CD4-positive, alpha-beta memory T cell (primary cell): ENCODE data around the gene ADCY10. TPM values are rescaled to one million over a fixed set of nuclear protein-coding genes. Genes with fewer than 3 reads are reported as not detected.
A peak's percentile ranks its signal among the peaks of the same experiment; 100 is the strongest.

Source experiments
- CTCF ChIA-PET: fragments of 350-600 bp; sonication (Branson Sonifier 250); formaldehyde crosslinking; loops from one replicate; lab custom pipeline; 2021; ENCODE audit warnings: inconsistent platforms; ENCODE audit not compliant: partially characterized antibody; lab: Charles Lee
- POLR2A ChIA-PET: fragments of 350-600 bp; sonication (Branson Sonifier 250); formaldehyde crosslinking; loops from one replicate; lab custom pipeline; 2021; ENCODE audit not compliant: partially characterized antibody; lab: Charles Lee
- DNase-seq, 5 donors: peaks; one replicate each; pipeline versions ENCODE4 v3.0.0 to v3.0.0-alpha.2; 2020 to 2022; ENCODE audit warnings: mixed read lengths in 1 of 5
- H3K27ac ChIP-seq: one replicate; pipeline ENCODE4 v1.7.0; 2013; ENCODE audit warnings: low read depth, low read length
- H3K27me3 ChIP-seq: 2 replicates; pipeline ENCODE4 v1.7.0; 2013; ENCODE audit warnings: mild to moderate bottlenecking, low read length, moderate library complexity; ENCODE audit not compliant: insufficient read depth
- H3K36me3 ChIP-seq: 2 replicates; pipeline ENCODE4 v1.7.0; 2013; ENCODE audit warnings: mild to moderate bottlenecking, low read length, moderate library complexity; ENCODE audit not compliant: insufficient read depth
- H3K4me1 ChIP-seq: 2 replicates; pipeline ENCODE4 v1.7.0; 2013; ENCODE audit warnings: mild to moderate bottlenecking, low read length, moderate library complexity; ENCODE audit not compliant: insufficient read depth
- H3K4me3 ChIP-seq, 2 donors: one replicate each; pipeline ENCODE4 v1.7.0; 2013; ENCODE audit warnings: low read length in 2 of 2, mild to moderate bottlenecking in 1 of 2
- H3K9me3 ChIP-seq, 2 donors: one replicate each; pipeline ENCODE4 v1.7.0; 2013; ENCODE audit warnings: low read length in 2 of 2, control low read depth in 1 of 2; ENCODE audit not compliant: control insufficient read depth in 1 of 2
- H3K27ac Mint-ChIP-seq, 7 donors: one replicate each; pipeline ENCODE4 v1.8.0; 2020 to 2021; ENCODE audit warnings: mixed read lengths in 7 of 7, mild to moderate bottlenecking in 6 of 7, inconsistent platforms in 3 of 7, moderate library complexity in 3 of 7
- H3K27me3 Mint-ChIP-seq, 2 donors: one replicate each; pipeline ENCODE4 v1.8.0; 2020 to 2021; ENCODE audit warnings: mixed read lengths in 2 of 2
- H3K36me3 Mint-ChIP-seq, 2 donors: one replicate each; pipeline ENCODE4 v1.8.0; 2020 to 2021; ENCODE audit warnings: mixed read lengths in 2 of 2, inconsistent platforms in 1 of 2, mild to moderate bottlenecking in 1 of 2
- H3K4me1 Mint-ChIP-seq, 4 donors: one replicate each; pipeline ENCODE4 v1.8.0; 2020 to 2021; ENCODE audit warnings: mixed read lengths in 4 of 4, mild to moderate bottlenecking in 1 of 4
- H3K4me3 Mint-ChIP-seq, 8 donors: one replicate each; pipeline ENCODE4 v1.8.0; 2020 to 2021; ENCODE audit warnings: mixed read lengths in 8 of 8, mild to moderate bottlenecking in 7 of 8, moderate library complexity in 6 of 8, inconsistent platforms in 3 of 8
- H3K9me3 Mint-ChIP-seq, 8 donors: one replicate each; pipeline ENCODE4 v1.8.0; 2020 to 2021; ENCODE audit warnings: mixed read lengths in 8 of 8, mild to moderate bottlenecking in 5 of 8, inconsistent platforms in 3 of 8, moderate library complexity in 1 of 8
- intact Hi-C: fragments of 100-400 bp; cut with micrococcal nuclease; formaldehyde crosslinking; loops from one replicate; pipeline ENCODE4 v1.15.1; 2023
- polyA plus RNA-seq, 2 donors: library from polyadenylated mRNA; unstranded; fragments of 300-500 nt; fragmentation: Illumina TruSeq; gene quantifications; one replicate each; pipeline ENCODE4 v1.2.3, GENCODE V29; 2021
- total RNA-seq, 2 experiments: library from RNA; stranded (reverse); gene quantifications; one replicate each; pipeline ENCODE4 v1.2.3, GENCODE V29; 2021

Gene ADCY10
- total and polyA plus RNA-seq, 4 experiments from 2014 or later, result 0.61 to 0.96 TPM; not detected in 2

- H3K4me3 ChIP-seq, result no peak overlapping the region
- Mint-ChIP-seq H3K4me1 (peaks cover 4 to 24% (median 13%) of the 10 kb centered on the region in 4 donors), H3K27me3 (peaks cover 2 to 6% of the 10 kb centered on the region in 2 donors), H3K27ac (no peak overlapping the region), H3K4me3 (no peak overlapping the region), H3K9me3 (no peaks in the 10 kb centered on the region), H3K36me3 (no peaks in the 10 kb centered on the region)
- H3K4me1 ChIP-seq, result peaks cover 14% of the 10 kb centered on the region
- no peak overlapping the region for H3K27ac ChIP-seq
- POLR2A ChIA-PET, result no interaction called here
- no peaks in the 10 kb centered on the region for H3K36me3 ChIP-seq
- DNase-seq, result no peak
- intact Hi-C loops, result no loop called here
- no peaks in the 10 kb centered on the region for H3K27me3 ChIP-seq
- CTCF ChIA-PET, result no interaction called here
- H3K9me3 ChIP-seq, result no peaks in the 10 kb centered on the region
These were observed 89.7 kb downstream of the ADCY10 start for GRCh38 chr1:167824163-167824794.

DNA sequence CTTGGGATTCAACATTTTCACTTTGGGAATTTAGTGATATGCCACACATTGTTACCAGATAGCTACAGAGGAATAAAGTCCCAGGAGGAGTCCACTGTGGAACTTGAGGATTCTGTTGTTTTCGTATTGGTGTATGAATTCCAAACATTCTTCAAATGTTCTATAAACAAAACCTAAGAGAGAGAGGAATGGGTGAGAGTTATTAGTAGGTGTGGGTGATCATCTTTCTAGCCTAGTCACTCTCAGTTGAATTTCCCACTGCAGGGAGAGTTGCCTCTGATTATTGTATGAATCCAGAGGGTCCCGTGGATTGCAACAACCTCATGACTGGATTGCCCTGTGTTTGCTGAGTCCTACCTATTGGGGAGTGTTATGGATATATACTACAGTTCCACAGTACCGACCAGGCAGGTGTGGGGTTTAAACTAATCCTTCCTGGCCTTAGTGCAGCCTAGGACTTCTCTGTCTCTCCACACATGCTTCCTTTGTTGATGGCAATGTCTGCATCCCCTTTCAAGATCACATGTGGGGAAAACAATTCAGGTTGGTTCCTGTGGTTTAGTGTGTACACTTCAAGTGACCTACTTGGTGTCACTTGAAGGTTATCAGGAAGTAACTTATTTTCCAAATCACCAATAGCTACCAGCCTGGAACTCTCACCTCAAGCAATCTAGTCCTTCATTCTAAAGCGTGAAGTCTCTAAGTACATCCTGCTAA, 91.8 kb downstream of the ADCY10 start:
- H3K4me3 ChIP-seq, result no peak overlapping the region

GRCh38 chr1:167821356-167821685, 92.6 kb downstream of the ADCY10 start:
- Histone ChIP-seq H3K27me3 (no peaks in the 10 kb centered on the region), H3K36me3 (no peaks in the 10 kb centered on the region), H3K4me3 (no peak overlapping the region), H3K9me3 (no peaks in the 10 kb centered on the region), H3K4me1 (peaks cover 14% of the 10 kb centered on the region), H3K27ac (no peak overlapping the region)
- ChIA-PET CTCF (no interaction called here), POLR2A (no interaction called here)
- Mint-ChIP-seq H3K27ac (no peak overlapping the region), H3K4me1 (peaks cover 4 to 24% (median 13%) of the 10 kb centered on the region in 4 donors), H3K36me3 (no peaks in the 10 kb centered on the region), H3K9me3 (peaks cover 0 to 4% (median 0%) of the 10 kb centered on the region in 8 donors), H3K27me3 (peaks cover 2 to 6% of the 10 kb centered on the region in 2 donors), H3K4me3 (no peak overlapping the region)
- DNase-seq, result no peak
- intact Hi-C loops, result no loop called here

More for the DNA sequence above, 91.8 kb downstream of the ADCY10 start:
- ChIA-PET CTCF (interaction anchor here (1.1 to 1.5 kb wide), 2 partner anchors 14 to 21 kb away, joined by 5 read pairs; no protein-coding TSS in a partner anchor), POLR2A (no interaction called here)
- Mint-ChIP-seq H3K4me3 (no peak overlapping the region), H3K4me1 (peaks cover 4 to 24% (median 13%) of the 10 kb centered on the region in 4 donors), H3K27ac (peak overlapping the region in 1 of 7 donors; percentile 42), H3K36me3 (no peaks in the 10 kb centered on the region), H3K27me3 (peaks cover 2 to 6% of the 10 kb centered on the region in 2 donors), H3K9me3 (no peaks in the 10 kb centered on the region)
- Histone ChIP-seq H3K27ac (no peak overlapping the region), H3K36me3 (no peaks in the 10 kb centered on the region), H3K4me1 (peaks cover 14% of the 10 kb centered on the region), H3K27me3 (no peaks in the 10 kb centered on the region), H3K9me3 (no peaks in the 10 kb centered on the region)
- peak in 1 of 5 donors; percentile 10 for DNase-seq
- intact Hi-C loops, result no loop called here

- no peak for DNase-seq
- Mint-ChIP-seq H3K36me3 (peaks cover 0 to 1% of the 10 kb centered on the region in 2 donors), H3K4me3 (no peak overlapping the region), H3K9me3 (peaks cover 0 to 5% (median 2%) of the 10 kb centered on the region in 8 donors), H3K27ac (no peak overlapping the region), H3K27me3 (peaks cover 2 to 6% of the 10 kb centered on the region in 2 donors), H3K4me1 (peaks cover 4 to 24% (median 13%) of the 10 kb centered on the region in 4 donors)
- H3K27me3 ChIP-seq, result no peaks in the 10 kb centered on the region
- intact Hi-C loops, result no loop called here
- no peaks in the 10 kb centered on the region for H3K36me3 ChIP-seq
- peaks cover 14% of the 10 kb centered on the region for H3K4me1 ChIP-seq
- H3K9me3 ChIP-seq, result no peaks in the 10 kb centered on the region
- H3K27ac ChIP-seq, result no peak overlapping the region
- CTCF ChIA-PET, result no interaction called here
- no peak overlapping the region for H3K4me3 ChIP-seq
- POLR2A ChIA-PET, result no interaction called here
These were observed 93.1 kb downstream of the ADCY10 start for GRCh38 chr1:167820684-167821355.

DNA sequence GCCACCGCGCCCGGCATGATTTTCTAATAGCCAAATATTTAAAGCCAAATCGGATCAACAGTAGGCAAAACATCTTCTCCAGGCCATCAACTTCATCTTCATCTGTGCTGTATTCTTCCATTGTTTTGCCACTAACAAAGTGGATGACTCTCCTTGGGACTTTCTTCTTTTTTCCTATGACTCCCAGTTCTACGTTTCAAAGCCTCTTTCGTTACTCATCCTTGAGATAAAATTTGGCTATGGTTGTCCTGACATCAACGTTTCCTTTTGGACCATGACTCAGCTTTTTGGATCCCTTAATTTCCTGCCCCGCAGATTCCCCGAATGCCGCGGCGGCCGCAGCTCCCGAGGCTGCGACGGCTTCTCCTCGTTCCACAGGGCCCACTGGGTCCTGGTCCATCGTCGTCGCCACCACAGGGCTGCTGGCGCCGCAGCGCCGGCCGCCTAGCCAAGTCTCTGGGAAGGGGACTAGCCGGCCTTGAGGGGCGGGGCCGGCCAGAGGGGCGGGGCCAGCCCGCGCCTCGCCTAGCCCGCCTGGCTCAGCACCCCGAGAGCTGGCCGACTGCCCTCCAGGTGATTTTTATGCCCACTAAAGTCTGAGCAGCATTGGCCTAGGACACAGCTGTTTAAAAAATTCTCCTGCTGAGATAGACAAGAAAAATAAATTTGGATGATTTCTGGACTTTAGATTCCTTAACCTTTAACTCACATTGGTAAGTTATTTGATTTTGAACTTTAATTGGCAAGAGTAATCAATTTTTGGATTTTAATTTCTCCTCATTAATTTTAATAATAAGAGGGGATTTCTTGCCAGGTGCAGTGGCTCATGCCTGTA, 93.9 kb downstream of the ADCY10 start:
- DNase-seq, result no peak
- POLR2A ChIA-PET, result no interaction called here
- H3K27ac Mint-ChIP-seq, result peak overlapping the region in 1 of 7 donors; percentile 43

DNA sequence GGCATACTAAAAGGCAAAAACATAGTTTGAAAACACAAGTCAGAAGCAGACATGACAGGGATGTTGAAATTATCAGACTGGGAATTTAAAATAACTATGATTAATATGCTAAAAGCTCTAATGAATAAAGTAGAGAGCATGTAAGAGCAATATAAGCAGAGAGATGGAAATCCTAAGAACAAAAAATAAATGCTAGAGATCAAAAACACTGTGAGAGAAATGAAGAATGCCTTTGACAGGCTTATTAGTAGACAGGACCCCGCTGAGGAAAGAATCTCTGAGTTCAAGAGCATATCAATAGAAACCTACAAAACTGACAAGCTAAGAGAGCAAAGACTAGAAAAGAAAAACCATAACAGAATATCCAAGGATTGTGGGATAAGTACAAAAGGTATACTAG, 98.3 kb downstream of the ADCY10 start:
- Mint-ChIP-seq H3K4me3 (no peak overlapping the region), H3K27ac (no peak overlapping the region), H3K9me3 (peaks cover 0 to 48% (median 34%) of the 10 kb centered on the region in 8 donors), H3K27me3 (peaks cover 0 to 5% of the 10 kb centered on the region in 2 donors), H3K36me3 (peaks cover 0 to 22% of the 10 kb centered on the region in 2 donors), H3K4me1 (peaks cover 0 to 11% (median 3%) of the 10 kb centered on the region in 4 donors)
- Histone ChIP-seq H3K4me1 (peaks cover 6% of the 10 kb centered on the region), H3K4me3 (no peak overlapping the region), H3K27me3 (no peaks in the 10 kb centered on the region), H3K27ac (no peak overlapping the region), H3K36me3 (no peaks in the 10 kb centered on the region), H3K9me3 (peaks cover 0 to 9% of the 10 kb centered on the region in 2 donors)
- intact Hi-C loops, result no loop called here
- no peak for DNase-seq
- ChIA-PET CTCF (no interaction called here), POLR2A (no interaction called here)

More for the DNA sequence above, 93.9 kb downstream of the ADCY10 start:
- Mint-ChIP-seq H3K27me3 (peaks cover 3 to 6% of the 10 kb centered on the region in 2 donors), H3K36me3 (peaks cover 0 to 9% of the 10 kb centered on the region in 2 donors), H3K4me1 (peaks cover 4 to 24% (median 13%) of the 10 kb centered on the region in 4 donors), H3K4me3 (peak overlapping the region; percentile 20 to 82 (median 62)), H3K9me3 (peaks cover 0 to 13% (median 10%) of the 10 kb centered on the region in 8 donors)
- Histone ChIP-seq H3K4me3 (no peak overlapping the region), H3K27ac (no peak overlapping the region), H3K27me3 (no peaks in the 10 kb centered on the region), H3K9me3 (peaks cover 0 to 7% of the 10 kb centered on the region in 2 donors), H3K36me3 (no peaks in the 10 kb centered on the region), H3K4me1 (peaks cover 14% of the 10 kb centered on the region)
- intact Hi-C loops, result no loop called here
- CTCF ChIA-PET, result interaction anchor here (1.6 kb wide), 1 partner anchor 12 kb away, joined by 3 read pairs; no protein-coding TSS in a partner anchor
